HepG2 (cell line): ENCODE results near the gene CPSF4. TPM values are rescaled to one million over a fixed set of nuclear protein-coding genes. Genes with fewer than 3 reads are reported as not detected.

Experiments
- ATM ChIP-seq: fragments of 450-650 bp; IDR thresholded peaks from 2 replicates; pipeline ENCODE4 v1.7.1; 2017; ENCODE audit warnings: mild to moderate bottlenecking, borderline replicate concordance
- CREM ChIP-seq, 2 experiments: sonication (generic) in 1 of 2; formaldehyde crosslinking in 1 of 2; IDR thresholded peaks; 2 replicates each; pipeline versions ENCODE4 v1.4.0 to v1.6.1; 2016 to 2020; ENCODE audit warnings: antibody characterized with exemption in 1 of 2, mild to moderate bottlenecking in 1 of 2, missing genetic modification reagents in 1 of 2
- CSRNP2 ChIP-seq: sonication (generic); formaldehyde crosslinking; conservative IDR thresholded peaks from 2 replicates; pipeline ENCODE4 v1.8.0; 2022; ENCODE audit warnings: low read depth, missing genetic modification reagents
- HOXA9 ChIP-seq: sonication (generic); formaldehyde crosslinking; IDR thresholded peaks from 2 replicates; pipeline ENCODE4 v1.8.1; 2022; ENCODE audit warnings: missing genetic modification reagents, mild to moderate bottlenecking, moderate library complexity, borderline replicate concordance
- KLF6 ChIP-seq: IDR thresholded peaks from 2 replicates; pipeline ENCODE4 v1.8.0; 2016; ENCODE audit warnings: missing biosample characterization, missing genetic modification reagents
- LCORL ChIP-seq, 2 experiments: fragments of 450-650 bp in 1 of 2; sonication (generic) in 1 of 2; formaldehyde crosslinking in 1 of 2; IDR thresholded peaks; 2 replicates each; pipeline versions ENCODE4 v1.5.0 to v1.6.1; 2017 to 2020; ENCODE audit warnings: antibody characterized with exemption in 1 of 2, missing genetic modification reagents in 1 of 2
- MED1 ChIP-seq: sonication (generic); formaldehyde crosslinking; IDR thresholded peaks from 2 replicates; pipeline ENCODE4 v1.4.0; 2020; ENCODE audit warnings: missing genetic modification reagents
- MYNN ChIP-seq: sonication (generic); formaldehyde crosslinking; IDR thresholded peaks from 2 replicates; pipeline ENCODE4 v1.4.0; 2020; ENCODE audit warnings: mild to moderate bottlenecking, low read depth, missing genetic modification reagents
- NBN ChIP-seq: fragments of 450-650 bp; conservative IDR thresholded peaks from 2 replicates; pipeline ENCODE4 v1.6.1; 2017
- PBX3 ChIP-seq: sonication (generic); formaldehyde crosslinking; IDR thresholded peaks from 2 replicates; pipeline ENCODE4 v1.8.1; 2023; ENCODE audit warnings: missing genetic modification reagents, inconsistent platforms, borderline replicate concordance
- PHF21A ChIP-seq: sonication (generic); formaldehyde crosslinking; IDR thresholded peaks from 2 replicates; pipeline ENCODE4 v1.5.0; 2020; ENCODE audit warnings: mild to moderate bottlenecking, missing genetic modification reagents
- RBFOX2 ChIP-seq: fragments of 200-400 bp; formaldehyde crosslinking; IDR thresholded peaks from 2 replicates; pipeline ENCODE4 v1.6.1; 2017; ENCODE audit warnings: low read depth, mild to moderate bottlenecking, low read length
- RBM39 ChIP-seq: fragments of 200-400 bp; formaldehyde crosslinking; IDR thresholded peaks from one replicate; pipeline ENCODE4 v1.6.1; 2018; ENCODE audit warnings: antibody characterized with exemption, mild to moderate bottlenecking, low read depth, low read length; ENCODE audit not compliant: poor library complexity, severe bottlenecking
- TCF7L2 ChIP-seq: IDR thresholded peaks from 2 replicates; pipeline ENCODE4 v1.6.1; 2011; ENCODE audit warnings: mild to moderate bottlenecking, low read depth, low read length, moderate library complexity
- TFDP2 ChIP-seq: sonication (generic); formaldehyde crosslinking; IDR thresholded peaks from 2 replicates; pipeline ENCODE4 v1.4.0; 2020; ENCODE audit warnings: missing genetic modification reagents
- ZBTB20 ChIP-seq: sonication (generic); formaldehyde crosslinking; IDR thresholded peaks from 2 replicates; pipeline ENCODE4 v1.8.1; 2023; ENCODE audit warnings: missing genetic modification reagents, low read depth, mild to moderate bottlenecking, borderline replicate concordance
- ZNF232 ChIP-seq: sonication (generic); formaldehyde crosslinking; IDR thresholded peaks from 2 replicates; pipeline ENCODE4 v1.4.0; 2020; ENCODE audit warnings: missing genetic modification reagents, borderline replicate concordance
- ZNF280D ChIP-seq: sonication (generic); formaldehyde crosslinking; IDR thresholded peaks from 2 replicates; pipeline ENCODE4 v1.5.1; 2020; ENCODE audit warnings: mild to moderate bottlenecking, missing genetic modification reagents
- ZNF510 ChIP-seq: sonication (generic); formaldehyde crosslinking; IDR thresholded peaks from 2 replicates; pipeline ENCODE4 v1.4.0; 2020; ENCODE audit warnings: low read depth, mild to moderate bottlenecking, missing genetic modification reagents
- ZNF598 ChIP-seq: sonication (generic); formaldehyde crosslinking; IDR thresholded peaks from 2 replicates; pipeline ENCODE4 v1.5.1; 2020; ENCODE audit warnings: mild to moderate bottlenecking, missing genetic modification reagents, borderline replicate concordance
- polyA plus RNA-seq, 8 experiments: library from polyadenylated mRNA; depleted of rRNA in 3 of 8; stranded (reverse) in 7 of 8; unstranded in 1 of 8; fragments of >200 nt; fragmentation: Illumina TruSeq in 4 of 8; extraction: Trizol in 4 of 8; gene quantifications; 2 replicates each; pipeline versions ENCODE4 v1.2.1 to v1.2.3, GENCODE V29; 2011 to 2016; ENCODE audit warnings: low read depth in 4 of 8, missing spikeins in 1 of 8, mixed read lengths in 1 of 8; ENCODE audit not compliant: insufficient read depth in 1 of 8
- total RNA-seq, 5 experiments: library from RNA; depleted of rRNA; stranded (reverse); fragments of >200 nt; fragmentation: Illumina TruSeq; extraction: Trizol; gene quantifications; 2 replicates each; pipeline ENCODE4 v1.2.3, GENCODE V29; 2016; ENCODE audit warnings: low read depth in 1 of 5

The CPSF4 gene
- total and polyA plus RNA-seq, 2 of the 13 experiments (the other 11 are each of a cell fraction or from before 2014, with no cell fraction given) = 34.1 to 49.6 TPM

GRCh38 chr7:99504603-99505323 lies 66.0 kb downstream of the CPSF4 start, which contains the start of gene ZKSCAN5 (continued):
- TF ChIP-seq PHF21A = no peak
- peak; percentile 75 for TF ChIP-seq RBM39
- peak; percentile 62 for TF ChIP-seq RBFOX2
- TF ChIP-seq ZNF280D (CRISPR knock-in tag) = peak; percentile 74; the same call in 1 of the 2 replicates
- peak; percentile 46; the same call in 1 of the 2 replicates for TF ChIP-seq ZNF510 (CRISPR knock-in tag)
- TF ChIP-seq PBX3 = no peak
- TF ChIP-seq NBN = no peak
- no peak for TF ChIP-seq ATM
- TF ChIP-seq HOXA9 (CRISPR knock-in tag) = no peak
- no peak for TF ChIP-seq ZBTB20 (CRISPR knock-in tag)
- no peak for TF ChIP-seq KLF6 (CRISPR knock-in tag)
- TF ChIP-seq CREM (IDR thresholded peaks at IDR 0.05) = peak; percentile 90
- TF ChIP-seq CREM (CRISPR knock-in tag; IDR thresholded peaks at IDR 0.05) = no peak
- TF ChIP-seq LCORL (IDR thresholded peaks at IDR 0.05) = no peak
- TF ChIP-seq LCORL (CRISPR knock-in tag; IDR thresholded peaks at IDR 0.05) = 0 out of 2 replicates have a peak, but pooled peaks have one; percentile 31
- TF ChIP-seq ZNF598 (CRISPR knock-in tag) = peak; percentile 78; the same call in 1 of the 2 replicates
- TF ChIP-seq ZNF232 (CRISPR knock-in tag) = no peak
- TF ChIP-seq CSRNP2 = no peak
- TF ChIP-seq TFDP2 (CRISPR knock-in tag) = no peak
- no peak for TF ChIP-seq MED1 (CRISPR knock-in tag)
- TF ChIP-seq MYNN (CRISPR knock-in tag) = no peak
- TF ChIP-seq TCF7L2 = no peak
